GM18498 (cell line): ENCODE data around the gene PRX.
"Not testable (repeated sequence)": the region's sequence is repeated elsewhere in the genome, so short reads cannot be mapped to it uniquely, and the experiment has no call there.

Experiments used
- ATAC-seq: cut with Tn5 transposase; IDR thresholded peaks from one replicate; pipeline ENCODE4 v1.9.1; 2021; ENCODE audit warnings: mild to moderate bottlenecking, moderate library complexity; ENCODE audit not compliant: unreplicated experiment

Gene PRX

DNA sequence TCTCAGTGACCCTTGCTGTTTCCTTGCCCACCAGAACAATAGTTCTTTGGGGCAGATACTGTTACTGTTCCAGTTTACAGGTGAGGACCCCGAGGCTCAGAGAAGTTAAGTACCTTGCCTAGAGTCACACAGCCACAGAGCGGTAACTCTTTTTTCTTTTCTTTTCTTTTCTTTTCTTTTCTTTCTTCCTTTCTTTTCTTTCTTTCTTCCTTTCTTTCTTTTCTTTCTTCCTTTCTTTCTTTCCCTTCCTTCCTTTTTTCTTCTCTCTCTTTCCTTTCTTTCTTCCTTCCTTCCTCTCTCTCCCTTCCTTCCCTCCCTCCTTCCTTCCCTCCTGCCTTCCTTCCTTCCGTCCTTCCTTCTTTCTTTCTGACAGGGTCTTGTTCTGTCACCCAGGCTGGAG, 4.9 kb upstream of the PRX start:
- no peak for ATAC-seq

GRCh38 chr19:40417643-40417981, 4.4 kb upstream of the PRX start:
- no peak for ATAC-seq

- no peak for ATAC-seq
Observed at GRCh38 chr19:40416918-40417642, 3.9 kb upstream of the PRX start.

- ATAC-seq: no peak
Observed at GRCh38 chr19:40415768-40416167, 2.6 kb upstream of the PRX start.

GRCh38 chr19:40414542-40415535, 1.7 kb upstream of the PRX start:
- ATAC-seq: no peak

GRCh38 chr19:40412866-40413265, 312 bp downstream of the PRX start:
- ATAC-seq: no peak

GRCh38 chr19:40411958-40412499, 1.1 kb downstream of the PRX start:
- no peak for ATAC-seq

DNA sequence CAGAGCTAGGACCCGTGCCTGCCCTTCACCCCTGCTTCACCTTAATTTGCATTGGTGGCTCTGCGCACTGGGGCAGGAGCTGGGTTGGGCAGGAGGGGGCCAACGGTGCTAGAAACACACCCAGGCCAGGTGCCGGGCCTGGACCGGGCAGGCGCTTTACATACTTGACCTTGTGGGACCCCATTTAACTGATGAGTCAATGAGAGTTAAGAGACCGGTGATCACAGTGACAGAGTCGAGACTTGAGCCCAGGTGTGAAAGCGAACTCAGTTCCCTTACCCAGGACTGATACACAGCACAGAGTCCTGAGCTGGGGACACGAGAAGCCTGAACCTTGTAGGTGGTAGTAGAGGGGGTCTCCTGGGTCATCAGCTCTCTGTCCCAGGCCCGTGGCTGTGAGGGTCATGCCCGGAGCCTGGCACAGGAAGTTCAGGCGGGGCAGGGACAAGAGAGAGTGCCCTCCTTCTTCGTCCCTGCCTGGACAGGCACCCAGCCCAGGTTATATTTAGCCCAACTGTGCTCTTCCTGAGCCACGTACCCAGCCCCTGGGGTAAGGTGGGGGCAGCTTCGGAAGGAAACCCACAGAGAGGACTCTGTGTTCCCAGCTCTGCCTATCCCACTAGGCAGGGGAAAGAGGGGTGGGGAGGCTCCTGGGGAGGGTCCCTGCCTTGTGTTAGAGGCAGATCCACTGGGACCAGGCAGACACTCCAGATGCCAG, 1.9 kb downstream of the PRX start:
- no peak for ATAC-seq

DNA sequence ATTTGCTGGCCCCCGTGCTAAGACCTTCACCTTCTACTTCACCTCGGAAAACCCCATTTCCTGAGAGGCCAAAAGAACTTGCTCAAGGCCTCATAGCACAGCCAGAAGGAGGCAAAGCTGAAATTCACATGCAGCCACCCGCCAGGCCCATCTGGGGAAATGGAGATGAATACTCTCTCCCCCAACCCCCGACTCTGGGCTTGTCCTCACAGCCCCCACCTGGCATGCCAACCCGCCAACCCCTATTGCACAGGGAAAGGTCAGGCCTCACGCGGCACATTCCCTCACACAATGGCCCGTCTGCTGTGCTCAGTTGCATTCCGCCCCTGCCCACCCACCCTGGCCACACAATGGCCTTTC, 3.2 kb downstream of the PRX start:
- no peak for ATAC-seq

DNA sequence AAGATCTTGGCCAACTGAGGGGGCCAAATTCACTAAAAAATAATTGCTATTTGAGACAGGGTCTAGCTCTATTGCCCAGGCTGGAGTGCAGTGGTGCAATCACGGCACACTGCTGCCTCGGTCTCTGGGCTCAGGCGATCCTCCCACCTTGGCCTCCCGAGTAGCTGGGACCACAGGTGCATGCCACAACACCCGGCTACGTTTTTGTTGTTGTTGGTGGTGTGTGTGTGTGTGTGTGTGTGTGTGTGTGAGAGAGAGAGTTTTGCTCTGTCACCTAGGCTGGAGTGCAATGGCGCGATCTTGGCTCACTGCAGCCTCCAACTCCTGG, 4.6 kb downstream of the PRX start:
- not testable (repeated sequence) for ATAC-seq

GRCh38 chr19:40407714-40408597, 5.2 kb downstream of the PRX start:
- no peak for ATAC-seq

DNA sequence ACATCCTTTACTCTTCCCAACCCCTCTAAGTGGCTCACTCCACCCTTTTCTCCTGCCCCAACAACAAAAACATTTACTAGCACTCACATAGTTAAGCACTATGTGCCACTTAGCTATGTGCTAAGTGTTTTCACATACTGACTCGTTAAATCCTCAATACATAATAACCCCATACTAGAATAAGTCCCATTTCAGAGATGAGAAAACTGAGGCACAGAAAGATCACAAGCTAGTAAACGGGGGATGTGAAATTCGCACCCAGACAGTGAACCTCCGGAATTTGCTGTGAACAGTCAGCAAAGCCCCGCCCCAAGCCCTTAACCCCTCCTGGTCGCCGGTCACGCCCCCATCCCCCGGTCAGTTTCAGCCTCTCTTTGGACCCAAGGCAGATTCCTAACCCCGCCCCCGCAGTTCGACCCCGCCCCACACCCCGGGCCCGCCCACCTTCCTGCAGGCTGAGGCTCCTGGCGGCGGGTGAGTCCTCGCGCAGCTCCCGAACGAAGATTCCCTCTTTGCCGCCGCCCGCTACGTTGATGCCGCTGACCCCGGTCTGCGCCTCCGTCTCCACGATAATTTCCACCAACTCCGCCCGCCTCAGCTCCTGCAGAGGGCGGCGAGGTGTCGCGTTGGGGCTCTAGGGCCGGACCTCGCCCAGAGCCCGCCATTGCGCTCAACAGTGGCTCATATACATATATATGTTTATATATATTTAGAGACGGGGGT, 9.8 kb downstream of the PRX start:
- ATAC-seq: peak; percentile 74

- ATAC-seq: no peak
Observed at GRCh38 chr19:40400559-40400958, 12.6 kb downstream of the PRX start.

- ATAC-seq: no peak
Observed at GRCh38 chr19:40398417-40399131, 14.6 kb downstream of the PRX start.

DNA sequence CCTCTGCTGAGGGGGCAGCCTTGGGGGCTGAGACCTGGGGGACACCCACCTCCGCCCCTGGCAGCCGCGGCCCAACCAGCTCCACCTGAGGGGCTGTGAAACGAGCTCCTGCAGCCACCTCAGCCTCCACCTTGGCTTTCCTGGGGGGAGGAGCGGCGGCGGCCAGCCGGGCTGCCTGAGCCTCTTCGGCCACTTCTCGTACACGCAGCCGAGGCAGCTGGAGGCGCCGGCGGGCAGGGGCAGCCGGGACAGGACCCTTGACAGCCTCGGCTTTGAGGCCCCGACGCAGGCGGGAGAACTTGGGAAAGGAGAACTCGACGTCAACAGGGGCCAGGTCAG, 15.6 kb downstream of the PRX start:
- ATAC-seq: no peak

- ATAC-seq: no peak
Observed at GRCh38 chr19:40396886-40397567, 16.2 kb downstream of the PRX start.

GRCh38 chr19:40395956-40396355, 17.2 kb downstream of the PRX start:
- no peak for ATAC-seq

- no peak for ATAC-seq
Observed at GRCh38 chr19:40394816-40395210, 18.4 kb downstream of the PRX start.
